GM18868 (cell line): ENCODE measurements around the gene ZNF784.

Experiments
- ATAC-seq: cut with Tn5 transposase; IDR thresholded peaks from one replicate; pipeline ENCODE4 v1.9.1; 2021; ENCODE audit warnings: mild to moderate bottlenecking, moderate library complexity; ENCODE audit not compliant: unreplicated experiment

Gene ZNF784

GRCh38 chr19:55624109-55625003, at the start of gene ZNF784:
Gene ZNF784, minus strand, starts transcription at chr19:55624566. Its CDS starts 5 bp downstream, at chr19:55624561.
- ATAC-seq: no peak

- no peak for ATAC-seq
These were observed 49.5 kb upstream of the ZNF784 start for GRCh38 chr19:55673889-55674288.

GRCh38 chr19:55673465-55673864, 49.1 kb upstream of the ZNF784 start:
- no peak for ATAC-seq

GRCh38 chr19:55672418-55672817, 48.1 kb upstream of the ZNF784 start:
- no peak for ATAC-seq

- no peak for ATAC-seq
These were observed 46.6 kb upstream of the ZNF784 start for GRCh38 chr19:55671054-55671378.

- no peak for ATAC-seq
These were observed 46.1 kb upstream of the ZNF784 start for GRCh38 chr19:55670280-55671053.

GRCh38 chr19:55669418-55670279, 45.3 kb upstream of the ZNF784 start:
- ATAC-seq: no peak

GRCh38 chr19:55668603-55669348, 44.4 kb upstream of the ZNF784 start:
- ATAC-seq: no peak

- ATAC-seq: no peak
These were observed 43.6 kb upstream of the ZNF784 start for GRCh38 chr19:55667958-55668357.

- no peak for ATAC-seq
These were observed 43.1 kb upstream of the ZNF784 start for GRCh38 chr19:55667511-55667910.

GRCh38 chr19:55667006-55667381, 42.6 kb upstream of the ZNF784 start:
- no peak for ATAC-seq

- ATAC-seq: no peak
These were observed 42.1 kb upstream of the ZNF784 start for GRCh38 chr19:55666343-55667005.

- no peak for ATAC-seq
These were observed 39.6 kb upstream of the ZNF784 start for GRCh38 chr19:55663846-55664536.

GRCh38 chr19:55661826-55662225, 37.5 kb upstream of the ZNF784 start:
- no peak for ATAC-seq

GRCh38 chr19:55660991-55661390, 36.6 kb upstream of the ZNF784 start:
- ATAC-seq: no peak

- ATAC-seq: no peak
These were observed 36.0 kb upstream of the ZNF784 start for GRCh38 chr19:55660404-55660803.

- no peak for ATAC-seq
These were observed 35.5 kb upstream of the ZNF784 start for GRCh38 chr19:55659822-55660221.

- no peak for ATAC-seq
These were observed 34.6 kb upstream of the ZNF784 start for GRCh38 chr19:55658846-55659459.
